MCF 10A (cell line): ENCODE results near the gene HPGD. TPM values are rescaled to one million over a fixed set of nuclear protein-coding genes. Genes with fewer than 3 reads are reported as not detected.
A peak's percentile ranks its signal among the peaks of the same experiment; 100 is the strongest.

Source experiments
- BruUV-seq: library from RNA; stranded (reverse); fragments of 400-500 nt; replicated peaks from 2 replicates; lab custom pipeline; 2021; lab: Mats Ljungman, UMichigan
- CTCF ChIA-PET: fragments of 300-600 bp; sonication (Branson Sonifier 250); formaldehyde crosslinking; extraction: SDS; loops from one replicate; lab custom pipeline; 2021; ENCODE audit warnings: antibody characterized with exemption, inconsistent platforms; lab: Yijun Ruan, JAX
- POLR2A ChIA-PET: fragments of 300-600, 350-650 bp; sonication (Branson Sonifier 250); formaldehyde crosslinking; extraction: SDS; loops from one replicate; lab custom pipeline; 2020; ENCODE audit warnings: antibody characterized with exemption, inconsistent platforms; lab: Yijun Ruan, JAX
- DNase-seq: peaks from one replicate; pipeline ENCODE4 v3.0.0-alpha.2; 2018; ENCODE audit not compliant: unreplicated experiment
- H3K27ac Mint-ChIP-seq: one replicate; pipeline ENCODE4 v1.8.0; 2022; ENCODE audit warnings: mild to moderate bottlenecking, low read depth, mixed read lengths; ENCODE audit not compliant: unreplicated experiment
- H3K27me3 Mint-ChIP-seq: one replicate; pipeline ENCODE4 v1.8.0; 2022; ENCODE audit warnings: mixed read lengths; ENCODE audit not compliant: insufficient read depth, unreplicated experiment
- H3K36me3 Mint-ChIP-seq: one replicate; pipeline ENCODE4 v1.8.0; 2022; ENCODE audit warnings: mild to moderate bottlenecking, moderate library complexity, mixed read lengths; ENCODE audit not compliant: insufficient read depth, unreplicated experiment
- H3K4me1 Mint-ChIP-seq: one replicate; pipeline ENCODE4 v1.8.0; 2022; ENCODE audit warnings: mixed read lengths; ENCODE audit not compliant: insufficient read depth, unreplicated experiment
- H3K4me3 Mint-ChIP-seq: one replicate; pipeline ENCODE4 v1.8.0; 2022; ENCODE audit warnings: mild to moderate bottlenecking, moderate library complexity, mixed read lengths; ENCODE audit not compliant: unreplicated experiment
- H3K9me3 Mint-ChIP-seq: one replicate; pipeline ENCODE4 v1.8.0; 2022; ENCODE audit warnings: mixed read lengths; ENCODE audit not compliant: unreplicated experiment
- intact Hi-C: fragments of 100-400 bp; cut with micrococcal nuclease; formaldehyde crosslinking; loops from 2 replicates; pipeline ENCODE4 v1.14.1; 2022
- total RNA-seq: library from RNA; stranded (reverse); gene quantifications from 2 replicates; pipeline ENCODE4 v1.2.3, GENCODE V29; 2022
- TF ChIP-seq, protein P1 (sequence below): fragments of 200-600 bp; IDR thresholded peaks from one replicate; pipeline ENCODE4 v1.8.0; 2022; ENCODE audit warnings: antibody characterized with exemption, mild to moderate bottlenecking; ENCODE audit not compliant: unreplicated experiment

HPGD gene
- total RNA-seq, 1 experiment from 2014 or later: 0.77 TPM

GRCh38 chr4:174474457-174475075 is 47.7 kb downstream of the HPGD start:
- H3K36me3 Mint-ChIP-seq: no peaks in the 10 kb centered on the region
- DNase-seq: peak; percentile 49

DNA sequence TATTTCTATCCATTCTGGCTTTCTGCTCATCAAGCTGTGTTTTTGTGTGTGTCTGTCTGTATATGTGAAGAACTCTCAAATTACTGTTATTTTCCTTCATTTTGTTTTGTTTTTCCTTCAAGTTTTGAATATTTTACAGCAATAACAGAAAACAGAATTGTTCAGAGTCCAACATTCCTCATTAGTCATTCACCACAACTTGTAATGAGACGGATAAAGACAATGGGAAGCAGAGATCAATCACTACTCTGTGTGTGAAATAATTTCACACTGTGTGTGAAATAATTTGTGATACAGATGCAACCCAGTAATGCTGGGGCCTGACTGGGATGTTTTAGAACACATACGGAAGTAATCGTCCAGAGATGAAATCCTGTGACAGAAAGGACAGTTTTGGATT is 55.2 kb downstream of the HPGD start:
- peak; percentile 47 for DNase-seq
- Mint-ChIP-seq H3K27ac (no peak overlapping the region), H3K4me3 (no peak overlapping the region), H3K27me3 (no peaks in the 10 kb centered on the region), H3K4me1 (peaks cover 15% of the 10 kb centered on the region), H3K9me3 (peaks cover 7% of the 10 kb centered on the region), H3K36me3 (no peaks in the 10 kb centered on the region)
- ChIA-PET POLR2A (no interaction called here), CTCF (interaction anchor here (0.7 to 1.1 kb wide), 2 partner anchors 12 to 43 kb away, joined by 3 to 4 read pairs; no protein-coding TSS in a partner anchor)
- BruUV-seq: no TSS peak
- intact Hi-C loops: no loop called here
- TF ChIP-seq, protein P1, sequence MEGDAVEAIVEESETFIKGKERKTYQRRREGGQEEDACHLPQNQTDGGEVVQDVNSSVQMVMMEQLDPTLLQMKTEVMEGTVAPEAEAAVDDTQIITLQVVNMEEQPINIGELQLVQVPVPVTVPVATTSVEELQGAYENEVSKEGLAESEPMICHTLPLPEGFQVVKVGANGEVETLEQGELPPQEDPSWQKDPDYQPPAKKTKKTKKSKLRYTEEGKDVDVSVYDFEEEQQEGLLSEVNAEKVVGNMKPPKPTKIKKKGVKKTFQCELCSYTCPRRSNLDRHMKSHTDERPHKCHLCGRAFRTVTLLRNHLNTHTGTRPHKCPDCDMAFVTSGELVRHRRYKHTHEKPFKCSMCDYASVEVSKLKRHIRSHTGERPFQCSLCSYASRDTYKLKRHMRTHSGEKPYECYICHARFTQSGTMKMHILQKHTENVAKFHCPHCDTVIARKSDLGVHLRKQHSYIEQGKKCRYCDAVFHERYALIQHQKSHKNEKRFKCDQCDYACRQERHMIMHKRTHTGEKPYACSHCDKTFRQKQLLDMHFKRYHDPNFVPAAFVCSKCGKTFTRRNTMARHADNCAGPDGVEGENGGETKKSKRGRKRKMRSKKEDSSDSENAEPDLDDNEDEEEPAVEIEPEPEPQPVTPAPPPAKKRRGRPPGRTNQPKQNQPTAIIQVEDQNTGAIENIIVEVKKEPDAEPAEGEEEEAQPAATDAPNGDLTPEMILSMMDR: no peak

More at GRCh38 chr4:174474457-174475075, 47.7 kb downstream of the HPGD start:
- H3K4me3 Mint-ChIP-seq: no peak overlapping the region
- POLR2A ChIA-PET: interaction anchor here (0.5 to 1.5 kb wide), 4 partner anchors 9 to 23 kb away, joined by 3 to 6 read pairs (median 4); no protein-coding TSS in a partner anchor
- H3K27ac Mint-ChIP-seq: no peak overlapping the region
- no peaks in the 10 kb centered on the region for H3K27me3 Mint-ChIP-seq
- H3K4me1 Mint-ChIP-seq: peaks cover 4% of the 10 kb centered on the region
- no peaks in the 10 kb centered on the region for H3K9me3 Mint-ChIP-seq
- CTCF ChIA-PET: interaction anchor here (0.6 to 1.5 kb wide), 4 partner anchors 9 to 66 kb away, joined by 3 to 5 read pairs (median 4); no protein-coding TSS in a partner anchor
- BruUV-seq: no TSS peak
- TF ChIP-seq, protein P1: no peak
- intact Hi-C loops: no loop called here

GRCh38 chr4:174464949-174465348 is 57.3 kb downstream of the HPGD start:
- Mint-ChIP-seq H3K9me3 (peaks cover 7% of the 10 kb centered on the region), H3K36me3 (no peaks in the 10 kb centered on the region), H3K27me3 (no peaks in the 10 kb centered on the region), H3K4me3 (no peak overlapping the region), H3K27ac (no peak overlapping the region), H3K4me1 (peaks cover 35% of the 10 kb centered on the region)
- ChIA-PET POLR2A (interaction anchor here (1.5 kb wide), 1 partner anchor 9 kb away, joined by 4 read pairs; no protein-coding TSS in a partner anchor), CTCF (interaction anchor here (0.9 to 1.2 kb wide), 2 partner anchors 9 to 106 kb away, joined by 3 read pairs; no protein-coding TSS in a partner anchor)
- DNase-seq: no peak
- BruUV-seq: no TSS peak
- intact Hi-C loops: no loop called here
- TF ChIP-seq, protein P1: no peak

GRCh38 chr4:174461466-174462106 is 60.7 kb downstream of the HPGD start:
- H3K36me3 Mint-ChIP-seq: no peaks in the 10 kb centered on the region
- BruUV-seq: no TSS peak
- H3K27ac Mint-ChIP-seq: no peak overlapping the region
- peaks cover 31% of the 10 kb centered on the region for H3K4me1 Mint-ChIP-seq
- CTCF ChIA-PET: interaction anchor here (0.8 to 0.9 kb wide), 2 partner anchors 10 to 186 kb away, joined by 3 read pairs; no protein-coding TSS in a partner anchor
- TF ChIP-seq, protein P1: no peak
- intact Hi-C loops: no loop called here
- POLR2A ChIA-PET: interaction anchor here (1.7 kb wide), 1 partner anchor 61 kb away, joined by 5 read pairs; the partner anchor contains the start of gene HPGD
- peaks cover 7% of the 10 kb centered on the region for H3K9me3 Mint-ChIP-seq
- H3K4me3 Mint-ChIP-seq: no peak overlapping the region
- peak; percentile 26 for DNase-seq
- no peaks in the 10 kb centered on the region for H3K27me3 Mint-ChIP-seq
